DND-41 (cell line): ENCODE data around the gene FAM83F.

ENCODE experiments used
- CTCF ChIP-seq: IDR thresholded peaks from 2 replicates; pipeline ENCODE4 v1.5.1; 2012; ENCODE audit warnings: borderline replicate concordance, low read length, moderate library complexity, mild to moderate bottlenecking; ENCODE audit not compliant: poor library complexity, severe bottlenecking; ENCODE audit errors: extremely low read depth
- EZH2 ChIP-seq: IDR thresholded peaks from 3 replicates; pipeline ENCODE4 v1.6.1; 2012; ENCODE audit warnings: borderline replicate concordance, low read depth, mild to moderate bottlenecking, moderate library complexity, low read length, inconsistent platforms; ENCODE audit not compliant: severe bottlenecking

DNA sequence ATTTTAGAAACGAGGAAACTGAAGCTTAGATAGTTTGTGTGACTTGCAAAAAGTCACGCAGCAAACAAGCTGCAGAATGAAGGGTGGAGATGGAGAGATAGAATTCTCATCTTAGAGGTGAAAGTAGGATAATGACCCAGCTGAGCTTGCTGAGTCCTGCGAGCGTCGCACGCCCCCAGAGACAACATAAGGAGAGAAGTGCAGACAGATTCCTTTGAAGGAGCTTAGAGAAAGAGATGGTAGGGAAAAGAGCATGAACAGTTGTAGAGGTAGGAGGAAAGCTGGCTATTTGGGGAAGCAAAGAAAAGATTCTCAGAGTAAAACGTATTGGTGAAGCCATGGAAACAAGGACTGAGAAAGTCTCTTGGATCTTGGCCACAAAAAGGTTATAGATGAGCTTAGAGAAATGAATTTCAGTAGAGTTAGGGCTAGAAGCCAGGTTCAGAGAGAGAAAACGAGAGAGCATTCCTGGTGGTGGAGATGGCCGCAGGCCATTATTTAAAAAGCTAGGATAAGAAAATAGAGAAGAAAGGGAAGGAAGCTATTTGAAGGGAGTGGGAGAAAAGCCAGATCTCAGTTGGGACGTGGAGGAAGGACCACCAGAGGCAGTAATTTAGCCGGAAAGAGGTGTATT, 44.8 kb downstream of the FAM83F start:
- TF ChIP-seq CTCF = no peak
- no peak for TF ChIP-seq EZH2
